RWPE2 (cell line): ENCODE measurements around the gene SPEN.

Experiments
- ATAC-seq: fragments of 200-7000 bp; cut with Tn5 transposase; 3 replicates; pipeline ENCODE4 v1.9.1; 2021; ENCODE audit warnings: low read depth
- DNase-seq: peaks from one replicate; pipeline ENCODE4 v3.0.0-alpha.2; 2020; ENCODE audit warnings: low spot score
- H3K27ac ChIP-seq: fragments of 450-650 bp; 2 replicates; pipeline ENCODE4 v1.5.1; 2017; ENCODE audit warnings: mild to moderate bottlenecking; ENCODE audit not compliant: poor library complexity, severe bottlenecking
- H3K27me3 ChIP-seq: fragments of 250-450 bp; sonication (Bioruptor Pico); 2 replicates; pipeline ENCODE4 v1.5.1; 2021; ENCODE audit warnings: mild to moderate bottlenecking, moderate library complexity; ENCODE audit not compliant: insufficient read depth, poor library complexity, severe bottlenecking
- H3K36me3 ChIP-seq: fragments of 250-450 bp; sonication (Bioruptor Pico); 2 replicates; pipeline ENCODE4 v1.5.1; 2020; ENCODE audit warnings: low read depth, mild to moderate bottlenecking, moderate library complexity
- H3K4me1 ChIP-seq: fragments of 250-450 bp; sonication (Bioruptor Pico); 2 replicates; pipeline ENCODE4 v1.5.1; 2021; ENCODE audit warnings: mild to moderate bottlenecking, moderate library complexity; ENCODE audit not compliant: insufficient read depth, poor library complexity, severe bottlenecking
- H3K4me3 ChIP-seq: fragments of 250-450 bp; sonication (Bioruptor Pico); 2 replicates; pipeline ENCODE4 v1.5.1; 2021; ENCODE audit warnings: mild to moderate bottlenecking, moderate library complexity; ENCODE audit not compliant: severe bottlenecking
- H3K9me3 ChIP-seq: fragments of 250-450 bp; sonication (Bioruptor Pico); 2 replicates; pipeline ENCODE4 v1.5.1; 2021; ENCODE audit warnings: mild to moderate bottlenecking, moderate library complexity; ENCODE audit not compliant: severe bottlenecking
- TF ChIP-seq, protein P1 (sequence below): fragments of 450-650 bp; IDR thresholded peaks from one replicate; pipeline ENCODE4 v1.5.1; 2017; ENCODE audit warnings: mild to moderate bottlenecking, moderate library complexity; ENCODE audit not compliant: poor library complexity, severe bottlenecking

The SPEN gene

DNA sequence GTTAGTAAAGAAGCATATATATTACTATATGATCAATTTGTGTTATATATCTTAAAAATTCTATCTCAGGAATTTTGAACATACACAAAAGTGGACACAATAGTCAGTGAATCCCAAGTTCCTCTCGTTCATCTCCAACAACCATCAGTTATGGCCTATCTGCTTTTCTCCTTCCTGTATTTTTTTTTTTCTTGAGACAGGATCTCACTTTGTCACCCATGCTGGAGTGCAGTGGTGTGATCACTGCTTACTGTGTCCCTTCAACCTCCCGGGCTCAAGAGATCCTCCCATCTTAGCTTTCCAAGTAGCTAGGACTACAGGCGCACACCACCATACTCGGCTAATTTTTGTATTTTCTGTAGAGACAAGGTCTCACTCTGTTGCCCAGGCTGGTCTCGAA, 9.4 kb downstream of the SPEN start:
- H3K27ac ChIP-seq: no peak overlapping the region
- TF ChIP-seq, protein P1, sequence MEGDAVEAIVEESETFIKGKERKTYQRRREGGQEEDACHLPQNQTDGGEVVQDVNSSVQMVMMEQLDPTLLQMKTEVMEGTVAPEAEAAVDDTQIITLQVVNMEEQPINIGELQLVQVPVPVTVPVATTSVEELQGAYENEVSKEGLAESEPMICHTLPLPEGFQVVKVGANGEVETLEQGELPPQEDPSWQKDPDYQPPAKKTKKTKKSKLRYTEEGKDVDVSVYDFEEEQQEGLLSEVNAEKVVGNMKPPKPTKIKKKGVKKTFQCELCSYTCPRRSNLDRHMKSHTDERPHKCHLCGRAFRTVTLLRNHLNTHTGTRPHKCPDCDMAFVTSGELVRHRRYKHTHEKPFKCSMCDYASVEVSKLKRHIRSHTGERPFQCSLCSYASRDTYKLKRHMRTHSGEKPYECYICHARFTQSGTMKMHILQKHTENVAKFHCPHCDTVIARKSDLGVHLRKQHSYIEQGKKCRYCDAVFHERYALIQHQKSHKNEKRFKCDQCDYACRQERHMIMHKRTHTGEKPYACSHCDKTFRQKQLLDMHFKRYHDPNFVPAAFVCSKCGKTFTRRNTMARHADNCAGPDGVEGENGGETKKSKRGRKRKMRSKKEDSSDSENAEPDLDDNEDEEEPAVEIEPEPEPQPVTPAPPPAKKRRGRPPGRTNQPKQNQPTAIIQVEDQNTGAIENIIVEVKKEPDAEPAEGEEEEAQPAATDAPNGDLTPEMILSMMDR: no peak
- no peak overlapping the region for H3K4me3 ChIP-seq
- DNase-seq: no peak
- no peak for ATAC-seq
- no peaks in the 10 kb centered on the region for H3K9me3 ChIP-seq
- peaks cover 11% of the 10 kb centered on the region for H3K4me1 ChIP-seq
- no peaks in the 10 kb centered on the region for H3K27me3 ChIP-seq
- peaks cover 35% of the 10 kb centered on the region for H3K36me3 ChIP-seq

DNA sequence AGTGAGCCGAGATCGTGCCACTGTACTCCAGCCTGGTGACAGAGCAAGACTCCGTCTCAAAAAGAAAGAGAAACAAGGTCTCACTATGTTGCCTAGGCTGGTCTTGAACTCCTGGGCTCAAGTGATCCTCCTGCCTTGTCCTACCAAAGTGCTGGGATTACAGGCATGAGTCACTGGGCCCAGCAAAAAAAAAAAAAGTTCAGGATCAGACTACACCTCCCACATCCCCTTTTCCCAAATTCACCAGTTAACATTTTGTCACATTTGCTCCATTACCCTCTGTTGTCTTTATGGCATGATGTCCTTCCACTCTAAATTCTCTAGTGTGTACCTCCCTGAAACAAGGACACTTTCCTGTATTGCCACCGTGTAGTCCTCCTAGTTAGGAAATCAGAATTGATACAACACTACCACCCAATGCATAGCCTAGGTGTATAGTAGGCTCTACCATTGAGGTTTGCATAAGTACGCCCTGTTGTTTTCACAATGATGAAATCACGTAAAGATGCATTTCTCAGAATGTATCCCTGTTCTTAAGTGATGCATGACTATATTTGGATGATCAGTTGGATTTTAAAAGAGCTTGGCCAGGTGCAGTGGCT, 10.7 kb downstream of the SPEN start:
- no peak overlapping the region for H3K27ac ChIP-seq
- TF ChIP-seq, protein P1: no peak
- H3K9me3 ChIP-seq: no peaks in the 10 kb centered on the region
- DNase-seq: no peak
- H3K4me3 ChIP-seq: no peak overlapping the region
- peaks cover 3% of the 10 kb centered on the region for H3K4me1 ChIP-seq
- H3K36me3 ChIP-seq: peaks cover 29% of the 10 kb centered on the region
- ATAC-seq: no peak
- no peaks in the 10 kb centered on the region for H3K27me3 ChIP-seq

DNA sequence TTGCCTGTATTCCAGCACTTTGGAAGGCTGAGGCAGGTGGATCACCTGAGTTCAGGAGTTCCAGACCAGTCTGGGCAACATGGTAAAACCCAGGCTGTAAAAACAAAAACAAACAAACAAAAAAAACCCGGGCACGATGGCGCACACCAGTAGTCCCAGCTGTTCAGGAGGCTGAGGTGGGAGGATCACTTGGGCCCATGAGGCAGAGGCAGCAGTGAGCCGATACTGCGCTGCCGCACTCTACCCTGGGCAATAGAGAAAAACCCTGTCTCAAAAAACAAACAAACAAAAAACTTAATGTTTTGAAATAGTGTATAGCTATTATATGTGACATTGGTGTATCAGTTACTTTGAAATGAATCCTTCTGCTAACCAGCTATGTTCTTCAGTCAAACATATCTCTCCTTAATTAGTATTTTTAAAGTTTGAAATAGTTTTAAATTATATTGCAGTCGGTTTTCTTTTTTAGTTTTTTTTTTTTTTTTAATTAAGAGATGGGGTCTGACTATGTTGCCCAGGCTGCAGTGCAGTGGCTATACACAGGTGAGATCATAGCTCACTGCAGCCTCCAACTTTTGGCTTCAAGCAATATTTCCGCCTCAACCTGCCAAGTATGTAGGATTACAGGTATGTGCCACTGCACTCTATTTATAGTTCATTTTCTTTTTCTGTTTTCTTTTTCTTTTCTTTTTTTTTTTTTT, 11.3 kb downstream of the SPEN start:
- Histone ChIP-seq H3K27me3 (no peaks in the 10 kb centered on the region), H3K4me1 (peaks cover 3% of the 10 kb centered on the region), H3K27ac (no peak overlapping the region), H3K4me3 (no peak overlapping the region), H3K36me3 (peaks cover 27% of the 10 kb centered on the region), H3K9me3 (no peaks in the 10 kb centered on the region)
- TF ChIP-seq, protein P1: no peak
- DNase-seq (no peak), ATAC-seq (no peak)

DNA sequence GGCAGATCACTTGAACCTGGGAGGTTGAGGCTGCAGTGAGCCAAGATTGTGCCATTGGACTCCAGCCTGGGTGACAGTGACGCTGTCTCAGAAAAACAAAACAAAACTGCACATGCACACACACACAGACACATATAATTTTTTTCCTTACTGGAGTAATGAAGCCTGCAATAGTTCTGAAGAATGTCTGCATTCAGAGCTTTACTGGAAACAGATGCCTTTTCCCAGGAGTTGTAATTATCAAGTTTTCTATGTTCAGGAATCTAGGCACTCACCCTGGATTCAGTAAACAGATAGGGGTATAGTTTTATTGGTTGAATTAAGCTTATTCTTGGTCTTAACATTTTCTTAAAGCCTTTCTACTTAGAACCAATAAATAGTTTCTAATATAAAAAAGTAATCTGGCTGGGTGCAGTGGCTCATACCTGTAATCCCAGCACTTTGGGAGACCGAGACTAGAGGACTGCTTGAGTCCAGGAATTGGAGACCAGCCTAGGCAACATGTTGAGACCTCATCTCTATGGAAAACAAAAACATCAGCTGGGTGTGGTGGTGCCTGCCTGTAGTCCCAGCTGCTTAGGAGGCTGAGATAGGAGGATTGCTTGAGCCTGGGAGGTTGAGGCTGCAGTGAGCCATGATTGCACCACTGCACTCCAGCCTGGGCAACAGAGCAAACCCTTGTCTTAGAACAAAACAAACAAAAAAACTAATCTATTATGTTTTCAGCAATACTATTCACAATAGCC, 15.8 kb downstream of the SPEN start:
- Histone ChIP-seq H3K27ac (no peak overlapping the region), H3K36me3 (peaks cover 16% of the 10 kb centered on the region), H3K9me3 (no peaks in the 10 kb centered on the region), H3K4me1 (peaks cover 11% of the 10 kb centered on the region), H3K27me3 (no peaks in the 10 kb centered on the region), H3K4me3 (no peak overlapping the region)
- ATAC-seq (no peak), DNase-seq (no peak)
- TF ChIP-seq, protein P1: no peak
